H9 (cell line): ENCODE data around the gene TMEM123. TPM values are rescaled to one million over a fixed set of nuclear protein-coding genes. Genes with fewer than 3 reads are reported as not detected.

Experiments
- DNase-seq: peaks from one replicate; pipeline ENCODE4 v3.0.0-alpha.2; 2017
- H2AFZ ChIP-seq: one replicate; pipeline ENCODE4 v1.6.1; 2013; ENCODE audit warnings: mild to moderate bottlenecking, low read length, control low read depth, moderate library complexity
- H2AK5ac ChIP-seq: 2 replicates; pipeline ENCODE4 v1.6.1; 2013; ENCODE audit warnings: low read length, control low read depth, mixed read lengths; ENCODE audit not compliant: insufficient read length
- H2BK120ac ChIP-seq: one replicate; pipeline ENCODE4 v1.6.1; 2013; ENCODE audit warnings: low read depth, mild to moderate bottlenecking, low read length, control low read depth, inconsistent platforms; ENCODE audit not compliant: poor library complexity, severe bottlenecking
- H2BK12ac ChIP-seq: 2 replicates; pipeline ENCODE4 v1.6.1; 2013; ENCODE audit warnings: low read length, control low read depth, mixed read lengths, low read depth; ENCODE audit not compliant: insufficient read length
- H2BK15ac ChIP-seq: 2 replicates; pipeline ENCODE4 v1.6.1; 2013; ENCODE audit warnings: low read depth, low read length, control low read depth
- H2BK20ac ChIP-seq: one replicate; pipeline ENCODE4 v1.6.1; 2013; ENCODE audit warnings: low read depth, mild to moderate bottlenecking, low read length, control low read depth, inconsistent platforms; ENCODE audit not compliant: poor library complexity, severe bottlenecking
- H2BK5ac ChIP-seq: 2 replicates; pipeline ENCODE4 v1.6.1; 2013; ENCODE audit warnings: low read length, control low read depth, mixed read lengths; ENCODE audit not compliant: insufficient read length
- H3K14ac ChIP-seq: 2 replicates; pipeline ENCODE4 v1.6.1; 2013; ENCODE audit warnings: low read length, control low read depth; ENCODE audit not compliant: insufficient read depth
- H3K18ac ChIP-seq: 2 replicates; pipeline ENCODE4 v1.6.1; 2013; ENCODE audit warnings: low read depth, mild to moderate bottlenecking, mixed read lengths, low read length, control low read depth; ENCODE audit not compliant: insufficient read length
- H3K23ac ChIP-seq: 2 replicates; pipeline ENCODE4 v1.6.1; 2013; ENCODE audit warnings: low read length, control low read depth, mixed read lengths, low read depth; ENCODE audit not compliant: insufficient read length
- H3K23me2 ChIP-seq: 2 replicates; pipeline ENCODE4 v1.6.1; 2013; ENCODE audit warnings: low read depth, mild to moderate bottlenecking, mixed read lengths, low read length, control low read depth; ENCODE audit not compliant: insufficient read length, poor library complexity, severe bottlenecking
- H3K27ac ChIP-seq: 2 replicates; pipeline ENCODE4 v1.5.1; 2013; ENCODE audit warnings: low read length, control low read depth, mixed read lengths, low read depth; ENCODE audit not compliant: insufficient read length
- H3K27me3 ChIP-seq: 2 replicates; pipeline ENCODE4 v1.6.1; 2013; ENCODE audit warnings: low read length, control low read depth, inconsistent platforms; ENCODE audit not compliant: insufficient read depth
- H3K4ac ChIP-seq: 2 replicates; pipeline ENCODE4 v1.6.1; 2013; ENCODE audit warnings: low read depth, mild to moderate bottlenecking, control low read depth, inconsistent platforms, low read length, moderate library complexity
- H3K4me1 ChIP-seq: 2 replicates; pipeline ENCODE4 v1.6.1; 2013; ENCODE audit warnings: low read length, control low read depth, inconsistent platforms; ENCODE audit not compliant: insufficient read depth
- H3K4me2 ChIP-seq: 2 replicates; pipeline ENCODE4 v1.6.1; 2013; ENCODE audit warnings: low read length, control low read depth, mixed read lengths; ENCODE audit not compliant: insufficient read length, insufficient read depth
- H3K56ac ChIP-seq: 2 replicates; pipeline ENCODE4 v1.6.1; 2013; ENCODE audit warnings: low read depth, mild to moderate bottlenecking, mixed read lengths, low read length, control low read depth; ENCODE audit not compliant: insufficient read length
- H3K79me1 ChIP-seq: 2 replicates; pipeline ENCODE4 v1.6.1; 2013; ENCODE audit warnings: low read depth, mild to moderate bottlenecking, moderate library complexity, low read length, control low read depth, inconsistent platforms; ENCODE audit not compliant: insufficient read depth, poor library complexity, severe bottlenecking
- H3K79me2 ChIP-seq: 2 replicates; pipeline ENCODE4 v1.6.1; 2013; ENCODE audit warnings: low read length, control low read depth, inconsistent platforms; ENCODE audit not compliant: insufficient read depth
- H3K9ac ChIP-seq: 2 replicates; pipeline ENCODE4 v1.6.1; 2013; ENCODE audit warnings: low read length, control low read depth, mixed read lengths; ENCODE audit not compliant: insufficient read length; ENCODE audit errors: extremely low read depth
- H3K9me3 ChIP-seq: one replicate; pipeline ENCODE4 v1.6.1; 2013; ENCODE audit warnings: low read depth, low read length, inconsistent platforms; ENCODE audit not compliant: control insufficient read depth
- H3T11ph ChIP-seq: one replicate; pipeline ENCODE4 v1.6.1; 2013; ENCODE audit warnings: mild to moderate bottlenecking, low read length, control low read depth, inconsistent platforms
- H4K20me1 ChIP-seq: one replicate; pipeline ENCODE4 v1.6.1; 2013; ENCODE audit not compliant: control insufficient read depth, insufficient read length, insufficient read depth
- H4K5ac ChIP-seq: 2 replicates; pipeline ENCODE4 v1.6.1; 2013; ENCODE audit warnings: low read depth, mild to moderate bottlenecking, mixed read lengths, low read length, control low read depth; ENCODE audit not compliant: insufficient read length
- H4K8ac ChIP-seq: replicated peaks from 2 replicates; pipeline ENCODE4 v1.6.1; 2013; ENCODE audit warnings: low read length, control low read depth, mixed read lengths, low read depth; ENCODE audit not compliant: insufficient read length
- H4K91ac ChIP-seq: 2 replicates; pipeline ENCODE4 v1.6.1; 2013; ENCODE audit warnings: low read depth, mild to moderate bottlenecking, moderate library complexity, mixed read lengths, low read length, control low read depth; ENCODE audit not compliant: insufficient read length
- H3K27ac Mint-ChIP-seq, 3 experiments: 2 replicates in 2 of 3; 3 replicates in 1 of 3; pipeline ENCODE4 v1.8.0; 2020 to 2021; ENCODE audit warnings: mixed read lengths in 3 of 3, mild to moderate bottlenecking in 1 of 3, moderate library complexity in 1 of 3
- H3K27me3 Mint-ChIP-seq: 2 replicates; pipeline ENCODE4 v1.8.0; 2021; ENCODE audit warnings: low read depth, mild to moderate bottlenecking, moderate library complexity, mixed read lengths
- H3K36me3 Mint-ChIP-seq, 3 experiments: 2 replicates in 2 of 3; 3 replicates in 1 of 3; pipeline ENCODE4 v1.8.0; 2020 to 2021; ENCODE audit warnings: low read depth in 3 of 3, mixed read lengths in 3 of 3; ENCODE audit not compliant: insufficient read depth in 1 of 3
- H3K4me1 Mint-ChIP-seq, 2 experiments: 2 replicates each; pipeline ENCODE4 v1.8.0; 2020; ENCODE audit warnings: mixed read lengths in 2 of 2
- H3K4me3 Mint-ChIP-seq, 2 experiments: 2 replicates in 1 of 2; 3 replicates in 1 of 2; pipeline ENCODE4 v1.8.0; 2020 to 2021; ENCODE audit warnings: mild to moderate bottlenecking in 2 of 2, mixed read lengths in 2 of 2, moderate library complexity in 1 of 2
- H3K9me3 Mint-ChIP-seq, 2 experiments: 2 replicates in 1 of 2; 3 replicates in 1 of 2; pipeline ENCODE4 v1.8.0; 2020; ENCODE audit warnings: mild to moderate bottlenecking in 2 of 2, mixed read lengths in 2 of 2, moderate library complexity in 1 of 2
- CTCF ChIP-seq: fragments of 200-600 bp; sonication (generic); conservative IDR thresholded peaks from 3 replicates; pipeline ENCODE4 v1.8.0; 2021; ENCODE audit warnings: antibody characterized with exemption, mild to moderate bottlenecking
- WGBS: extraction: QIAGEN DNeasy Blood & Tissue Kit; methylation state at CpG from one replicate; pipeline ENCODE4 v1.1.7; 2013; ENCODE audit warnings: missing lambda C conversion rate, low lambda C conversion rate, mixed read lengths; ENCODE audit not compliant: insufficient read length; ENCODE audit errors: extremely low coverage; 5-methylcytosine and 5-hydroxymethylcytosine counted together
- total RNA-seq: library from RNA; stranded (reverse); gene quantifications from 2 replicates; pipeline ENCODE4 v1.2.1, GENCODE V29; 2021

Gene TMEM123
- total RNA-seq, 1 experiment from 2014 or later, result 76.7 TPM

GRCh38 chr11:102493524-102493923, 41.0 kb upstream of the TMEM123 start:
- no CpG with 5 or more reads among the region's 5 CpGs for WGBS
- H3K23ac ChIP-seq, result no peak overlapping the region
- no peak overlapping the region for H3K18ac ChIP-seq

More at GRCh38 chr11:102493524-102493923, 41.0 kb upstream of the TMEM123 start:
- Histone ChIP-seq H3K79me1 (no peaks in the 10 kb centered on the region), H3K27me3 (no peaks in the 10 kb centered on the region), H2AFZ (no peak overlapping the region), H3K4me2 (no peak overlapping the region), H3K4me1 (no peaks in the 10 kb centered on the region), H4K5ac (no peak overlapping the region), H3K9me3 (no peaks in the 10 kb centered on the region), H2AK5ac (no peak overlapping the region), H3K4ac (no peak overlapping the region), H3K9ac (no peak overlapping the region), H2BK5ac (no peak overlapping the region), H3K14ac (no peak overlapping the region), H4K20me1 (no peaks in the 10 kb centered on the region), H3K27ac (no peak overlapping the region), H3K56ac (no peak overlapping the region), H2BK12ac (no peak overlapping the region), H3K23me2 (no peaks in the 10 kb centered on the region), H4K8ac (no peak overlapping the region), H2BK120ac (no peak overlapping the region), H2BK15ac (no peak overlapping the region), H3T11ph (no peak overlapping the region), H2BK20ac (no peak overlapping the region), H4K91ac (no peak overlapping the region), H3K79me2 (no peaks in the 10 kb centered on the region)
- Mint-ChIP-seq H3K4me1 (peaks cover 6% of the 10 kb centered on the region in 2 experiments), H3K36me3 (no peaks in the 10 kb centered on the region), H3K4me3 (no peak overlapping the region), H3K27ac (no peak overlapping the region), H3K27me3 (no peaks in the 10 kb centered on the region), H3K9me3 (no peaks in the 10 kb centered on the region)
- TF ChIP-seq CTCF, result no peak
- no peak for DNase-seq
